ENCODE measurements around the gene TMCO6.
"Not testable (repeated sequence)": the region's sequence is repeated elsewhere in the genome, so short reads cannot be mapped to it uniquely, and the experiment has no call there.

TMCO6 gene

DNA sequence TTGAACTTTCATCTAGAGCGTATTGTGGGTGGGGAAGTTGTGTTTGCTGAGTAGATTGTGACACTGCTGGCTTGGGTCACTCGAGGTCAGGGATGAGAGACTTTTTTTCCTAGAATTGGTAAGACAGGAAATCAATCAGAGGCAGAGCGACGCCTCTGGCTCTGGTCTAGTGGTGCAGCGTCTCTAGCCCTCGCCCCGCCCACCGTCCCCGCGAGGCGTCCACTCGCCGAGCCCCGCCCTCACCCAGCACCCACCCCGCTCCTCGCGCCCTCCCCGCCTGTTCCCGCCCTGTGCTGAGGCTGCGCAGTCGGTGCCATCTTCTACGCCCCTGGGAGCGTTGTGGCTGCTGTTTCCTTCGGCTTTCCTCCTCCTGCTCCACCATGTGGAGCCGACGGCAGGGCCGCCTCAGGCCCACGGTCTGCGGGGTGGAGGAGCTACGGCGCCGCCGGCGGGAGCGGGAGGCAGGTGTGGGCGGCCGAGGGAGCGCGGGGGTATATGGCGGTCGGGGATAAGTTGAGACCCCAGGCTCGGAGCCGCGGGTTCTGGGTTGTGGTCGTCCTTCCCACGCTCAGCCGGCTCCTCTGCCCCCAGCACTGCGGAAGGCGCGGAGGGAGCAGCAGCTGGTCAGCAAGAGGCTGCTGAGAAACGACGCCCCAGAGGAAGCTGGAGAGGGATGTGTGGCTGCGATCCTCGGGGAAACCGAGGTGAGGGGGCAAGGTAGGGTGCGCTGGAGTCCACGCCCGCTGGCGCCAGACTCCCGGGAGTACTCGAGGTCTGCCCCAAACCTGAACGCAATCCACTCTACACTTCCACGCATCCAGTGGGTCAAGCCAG lies at the start of gene TMCO6:
TMCO6 (plus strand) TSS at position 304 of the 834 bp plus-strand sequence; CDS start at position 381, 77 bp downstream.
- DNase-seq = peak; percentile 91
- in situ Hi-C loops (cut with HindIII; ENCODE audit: low pct_ligation_motif_present, low pct_unique_long_range_greater_than_20kb, low sequenced_read_pairs) = no loop called here

DNA sequence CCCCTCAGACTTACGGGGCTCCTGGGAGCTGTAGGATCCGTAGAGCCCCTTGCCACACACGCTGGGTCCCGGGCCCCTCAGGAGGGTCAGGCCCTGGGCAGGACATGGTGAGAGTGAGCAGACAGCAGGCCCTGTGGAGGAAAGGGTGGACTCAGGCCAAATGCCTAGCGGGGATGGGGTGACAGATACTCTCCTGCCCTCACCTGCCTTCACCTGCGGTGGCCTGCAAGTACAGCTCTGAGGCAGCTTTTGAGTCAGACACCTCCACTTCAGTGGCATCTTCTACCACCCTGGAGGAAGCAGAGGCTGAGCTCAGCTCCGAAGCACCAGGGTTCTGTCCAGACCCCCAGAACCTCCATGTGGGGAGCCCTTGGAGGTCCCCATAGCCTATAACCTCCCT lies 48.4 kb upstream of the TMCO6 start:
- DNase-seq = no peak
- in situ Hi-C loops (cut with HindIII; ENCODE audit: low pct_ligation_motif_present, low pct_unique_long_range_greater_than_20kb, low sequenced_read_pairs) = no loop called here

DNA sequence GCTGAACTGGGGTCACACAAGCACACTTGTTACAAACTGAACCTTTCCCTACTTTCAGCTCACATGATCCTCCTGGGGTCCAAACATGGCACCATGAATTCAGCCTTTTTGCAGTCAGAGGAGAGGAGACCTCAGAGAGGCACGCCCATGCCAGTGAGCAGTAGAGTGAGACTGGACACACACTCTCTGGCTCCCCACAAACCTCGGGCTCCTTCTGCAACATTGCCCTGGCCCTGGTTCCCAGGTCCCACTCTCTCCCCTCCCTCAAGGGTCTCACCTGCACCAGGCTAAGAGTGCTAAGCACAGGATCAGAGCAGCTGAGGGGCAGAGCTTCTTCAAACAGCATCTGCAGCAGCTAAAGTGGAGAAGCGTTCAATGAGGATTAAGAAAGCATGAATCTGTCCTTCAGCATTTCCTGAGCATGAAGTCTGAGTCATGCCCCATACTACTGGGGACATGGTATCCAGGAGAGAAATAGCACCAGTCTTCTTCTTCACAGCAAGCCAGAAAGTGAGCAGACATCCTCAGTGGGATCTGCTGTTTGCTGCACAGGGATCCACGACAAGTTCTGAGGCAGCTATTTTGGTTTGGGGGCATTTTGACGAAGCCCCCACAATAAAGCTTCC lies 47.4 kb upstream of the TMCO6 start:
- in situ Hi-C loops (cut with HindIII; ENCODE audit: low pct_ligation_motif_present, low pct_unique_long_range_greater_than_20kb, low sequenced_read_pairs) = no loop called here
- no peak for DNase-seq

DNA sequence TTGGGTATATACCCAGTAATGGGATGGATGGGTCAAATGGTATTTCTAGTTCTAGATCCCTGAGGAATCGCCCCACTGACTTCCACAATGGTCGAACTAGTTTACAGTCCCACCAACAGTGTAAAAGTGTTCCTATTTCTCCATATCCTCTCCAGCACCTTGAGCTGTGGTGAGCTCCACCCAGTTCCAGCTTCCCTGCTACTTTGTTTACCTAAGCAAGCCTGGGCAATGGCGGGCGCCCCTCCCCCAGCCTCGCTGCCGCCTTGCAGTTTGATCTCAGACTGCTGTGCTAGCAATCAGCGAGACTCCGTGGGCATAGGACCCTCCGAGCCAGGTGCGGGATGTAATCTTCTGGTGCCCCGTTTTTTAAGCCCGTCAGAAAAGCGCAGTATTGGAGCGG lies 46.2 kb upstream of the TMCO6 start:
- in situ Hi-C loops (cut with HindIII; ENCODE audit: low pct_ligation_motif_present, low pct_unique_long_range_greater_than_20kb, low sequenced_read_pairs); DNase-seq: not testable (repeated sequence)

DNA sequence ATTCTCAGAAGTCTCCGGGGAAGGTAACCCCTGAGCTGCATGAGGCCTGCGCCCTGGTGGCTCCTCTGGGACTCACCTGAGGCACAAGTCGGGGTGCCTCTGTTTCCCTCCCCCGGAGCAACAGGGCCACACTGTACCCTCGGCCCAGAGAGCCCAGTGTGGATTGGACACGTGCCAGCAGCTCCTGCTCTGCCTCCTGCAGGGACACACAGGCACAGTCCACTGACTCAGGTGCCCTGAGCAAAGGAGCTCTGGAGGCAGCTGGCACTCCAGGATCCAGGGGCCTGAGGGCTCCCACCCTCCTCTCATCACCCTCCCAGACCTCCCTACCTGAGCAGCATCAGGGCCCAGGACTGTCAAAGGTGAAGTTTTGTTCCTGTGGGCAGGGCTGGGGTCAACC lies 45.1 kb upstream of the TMCO6 start:
- in situ Hi-C loops (cut with HindIII; ENCODE audit: low pct_ligation_motif_present, low pct_unique_long_range_greater_than_20kb, low sequenced_read_pairs) = no loop called here
- DNase-seq = no peak

DNA sequence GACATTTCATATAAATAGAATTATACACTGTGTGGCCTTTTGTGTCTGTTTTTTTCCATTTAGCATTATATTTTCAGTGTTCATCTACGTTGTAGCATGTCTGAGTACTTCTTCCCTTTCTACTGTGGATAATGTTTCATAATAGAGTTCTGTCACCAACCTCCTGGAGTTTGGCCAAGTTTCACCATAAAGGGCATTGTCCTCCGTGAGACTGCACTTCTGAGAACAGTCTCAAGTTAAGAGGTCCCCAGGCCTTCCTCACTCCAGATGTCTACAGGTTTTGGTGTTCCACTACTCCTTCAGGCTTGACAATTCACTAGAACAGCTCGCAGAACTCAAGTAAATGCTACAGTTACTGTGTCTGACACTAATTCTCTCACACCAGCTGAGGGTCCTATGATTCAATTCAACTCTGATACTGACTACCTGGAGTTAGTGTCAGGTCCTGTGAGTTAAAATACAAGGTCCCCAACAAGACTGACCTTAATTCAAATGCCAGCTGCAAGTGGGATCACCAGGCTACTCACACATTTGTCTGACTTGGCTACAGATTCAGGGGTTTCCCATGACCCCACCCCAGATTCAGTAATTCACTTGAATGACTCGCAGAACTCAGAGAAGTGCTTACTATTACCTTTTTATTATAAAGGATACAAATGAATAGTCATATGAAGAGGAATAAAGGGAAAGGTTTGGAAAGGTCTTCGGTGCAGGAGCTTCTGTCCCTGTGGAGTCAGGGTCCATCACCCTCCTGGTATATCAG lies 43.5 kb upstream of the TMCO6 start:
- in situ Hi-C loops (cut with HindIII; ENCODE audit: low pct_ligation_motif_present, low pct_unique_long_range_greater_than_20kb, low sequenced_read_pairs) = no loop called here
- no peak for DNase-seq

DNA sequence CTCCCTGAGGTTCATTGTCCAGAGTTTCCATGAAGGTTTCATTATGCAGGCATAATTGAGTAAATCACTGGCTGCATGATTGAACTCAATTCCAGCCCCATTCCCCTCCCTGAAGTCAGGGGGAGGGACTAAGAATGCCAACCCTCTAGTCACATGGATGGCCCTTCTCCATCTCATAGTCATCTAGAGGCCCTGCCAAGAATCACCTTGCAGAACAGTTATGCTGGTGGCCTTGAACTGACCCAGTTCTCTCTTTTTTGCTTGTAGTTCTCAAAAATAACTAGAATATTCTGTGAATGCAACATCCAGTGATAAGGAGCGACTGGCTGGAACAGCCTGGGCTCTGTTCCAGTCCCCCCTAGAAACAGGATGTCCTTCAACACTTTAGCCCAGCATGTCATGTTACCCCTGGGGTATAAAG lies 42.9 kb upstream of the TMCO6 start:
- no peak for DNase-seq
- in situ Hi-C loops (cut with HindIII; ENCODE audit: low pct_ligation_motif_present, low pct_unique_long_range_greater_than_20kb, low sequenced_read_pairs) = no loop called here

DNA sequence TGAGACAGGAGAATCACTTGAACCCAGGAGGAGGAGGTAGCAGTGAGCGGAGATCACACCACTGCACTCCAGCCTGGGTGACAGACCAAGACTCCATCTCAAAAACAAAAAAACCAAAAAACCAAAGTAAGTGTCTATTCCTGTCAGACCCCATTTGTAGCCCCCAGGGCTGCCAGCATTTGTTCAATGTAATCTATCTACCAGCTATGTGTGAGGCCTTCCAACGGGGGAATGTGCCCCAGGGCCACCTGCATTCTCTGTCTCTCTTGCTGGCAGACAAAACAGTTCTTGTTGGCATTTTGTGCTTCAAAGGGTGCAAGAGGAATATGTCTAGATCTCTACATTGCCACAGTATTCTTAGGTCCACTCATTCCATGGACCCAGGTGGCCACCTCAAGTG lies 40.4 kb upstream of the TMCO6 start:
- no peak for DNase-seq
- in situ Hi-C loops (cut with HindIII; ENCODE audit: low pct_ligation_motif_present, low pct_unique_long_range_greater_than_20kb, low sequenced_read_pairs) = no loop called here

DNA sequence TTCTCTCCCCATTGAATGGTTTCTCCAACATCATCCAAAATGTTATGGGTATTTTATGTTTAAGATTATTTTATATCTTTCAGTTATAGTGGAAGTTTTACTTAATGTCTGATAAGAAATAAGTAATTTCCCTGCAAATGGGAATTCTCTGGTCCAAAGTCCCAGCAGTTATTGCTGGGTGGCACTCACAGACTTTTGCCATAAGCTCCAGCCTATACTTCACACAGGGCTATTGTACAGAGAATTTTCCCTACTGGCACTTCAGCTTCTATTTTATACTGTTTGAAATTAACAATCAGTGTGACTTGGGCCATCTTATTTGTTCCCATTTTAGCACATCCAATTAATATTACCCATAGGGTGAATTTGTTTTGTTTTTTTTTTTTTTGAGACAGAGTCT lies 39.2 kb upstream of the TMCO6 start:
- in situ Hi-C loops (cut with HindIII; ENCODE audit: low pct_ligation_motif_present, low pct_unique_long_range_greater_than_20kb, low sequenced_read_pairs) = no loop called here
- no peak for DNase-seq

DNA sequence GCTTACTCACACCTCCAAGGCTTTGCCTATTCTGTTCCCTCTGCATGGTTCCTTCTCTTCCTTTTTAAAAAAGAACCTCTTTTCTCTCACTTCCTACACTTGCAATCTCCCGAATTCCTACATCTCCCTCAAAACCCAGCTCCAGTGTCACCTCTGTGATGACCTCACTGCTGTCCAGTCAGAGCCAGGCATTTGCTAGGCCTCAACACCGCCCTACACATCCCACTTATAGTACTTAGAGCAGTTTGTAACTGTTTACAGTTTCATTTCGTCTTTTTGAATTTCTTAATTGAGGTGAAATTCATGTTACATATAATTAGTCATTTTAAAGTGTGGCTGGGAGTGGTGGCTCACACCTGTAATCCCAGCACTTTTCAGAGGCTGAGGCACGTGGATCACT lies 37.1 kb upstream of the TMCO6 start:
- in situ Hi-C loops (cut with HindIII; ENCODE audit: low pct_ligation_motif_present, low pct_unique_long_range_greater_than_20kb, low sequenced_read_pairs) = no loop called here
- no peak for DNase-seq

DNA sequence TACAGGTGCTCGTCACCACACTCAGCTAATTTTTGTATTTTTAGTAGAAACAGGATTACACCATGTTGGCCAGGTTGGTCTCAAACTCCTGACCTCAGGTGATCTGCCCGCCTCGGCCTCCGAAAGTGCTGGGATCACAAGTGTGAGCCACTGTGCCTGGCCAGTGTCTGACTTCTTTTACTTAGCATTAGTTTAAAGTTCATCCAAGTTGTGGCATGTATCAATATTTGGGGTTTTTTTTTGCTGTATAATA lies 35.9 kb upstream of the TMCO6 start:
- in situ Hi-C loops (cut with HindIII; ENCODE audit: low pct_ligation_motif_present, low pct_unique_long_range_greater_than_20kb, low sequenced_read_pairs); DNase-seq: not testable (repeated sequence)

DNA sequence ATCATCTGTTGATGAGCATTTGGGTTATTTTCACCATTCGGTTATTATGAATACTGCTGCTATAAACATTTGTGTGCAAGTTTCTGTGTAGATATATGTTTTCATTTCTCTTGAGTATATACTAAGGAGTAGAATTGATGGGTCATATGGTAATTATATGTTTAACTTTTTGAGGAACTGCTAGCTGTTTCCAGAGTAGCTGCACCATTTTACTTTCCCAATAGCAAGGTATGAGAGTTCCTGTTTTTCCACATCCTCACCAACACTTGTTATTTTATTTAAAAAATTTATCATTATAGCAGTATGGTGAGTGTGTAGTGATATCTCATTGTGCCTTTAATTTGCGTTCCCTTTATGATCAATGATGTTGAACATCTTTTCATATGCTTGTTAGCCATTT lies 35.5 kb upstream of the TMCO6 start:
- in situ Hi-C loops (cut with HindIII; ENCODE audit: low pct_ligation_motif_present, low pct_unique_long_range_greater_than_20kb, low sequenced_read_pairs) = no loop called here
- DNase-seq = no peak

DNA sequence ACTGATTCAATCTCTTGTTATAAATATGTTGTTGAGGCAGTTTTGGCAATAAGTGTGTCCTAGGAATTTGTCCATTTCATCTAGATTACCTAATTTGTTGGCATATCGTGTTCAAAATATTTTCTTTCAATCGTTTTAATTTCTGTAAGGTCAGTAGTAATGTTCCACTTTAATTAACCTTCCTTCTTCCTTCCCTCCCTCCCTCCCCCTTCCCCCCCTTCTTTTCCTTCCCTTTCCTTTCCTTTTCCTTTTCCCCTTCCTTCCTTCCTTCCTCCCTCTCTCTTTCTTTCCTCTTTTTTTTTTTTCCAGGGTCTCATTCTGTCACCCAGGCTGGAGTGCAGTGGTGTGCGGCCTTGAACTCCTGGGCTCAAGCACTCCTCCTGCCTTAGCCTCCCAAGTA lies 33.4 kb upstream of the TMCO6 start:
- no peak for DNase-seq
- in situ Hi-C loops (cut with HindIII; ENCODE audit: low pct_ligation_motif_present, low pct_unique_long_range_greater_than_20kb, low sequenced_read_pairs) = no loop called here

DNA sequence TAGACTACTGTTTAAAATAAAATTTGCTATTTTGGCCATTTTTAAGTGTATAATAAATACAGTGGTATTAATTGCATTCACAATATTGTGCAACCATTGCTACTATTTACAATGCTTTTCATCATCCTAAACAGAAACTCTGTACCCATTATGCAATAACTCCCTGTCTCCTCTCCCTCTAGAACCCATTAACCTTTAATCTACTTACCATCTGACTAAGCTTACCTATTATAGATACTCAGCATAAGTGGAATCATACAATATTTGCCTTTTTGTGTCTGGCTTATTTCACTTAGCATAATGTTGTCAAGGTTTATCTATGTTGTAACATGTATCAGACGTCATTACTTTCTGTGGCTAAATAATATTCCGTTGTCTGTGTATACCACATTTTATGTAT lies 32.2 kb upstream of the TMCO6 start:
- DNase-seq = no peak
- in situ Hi-C loops (cut with HindIII; ENCODE audit: low pct_ligation_motif_present, low pct_unique_long_range_greater_than_20kb, low sequenced_read_pairs) = no loop called here

DNA sequence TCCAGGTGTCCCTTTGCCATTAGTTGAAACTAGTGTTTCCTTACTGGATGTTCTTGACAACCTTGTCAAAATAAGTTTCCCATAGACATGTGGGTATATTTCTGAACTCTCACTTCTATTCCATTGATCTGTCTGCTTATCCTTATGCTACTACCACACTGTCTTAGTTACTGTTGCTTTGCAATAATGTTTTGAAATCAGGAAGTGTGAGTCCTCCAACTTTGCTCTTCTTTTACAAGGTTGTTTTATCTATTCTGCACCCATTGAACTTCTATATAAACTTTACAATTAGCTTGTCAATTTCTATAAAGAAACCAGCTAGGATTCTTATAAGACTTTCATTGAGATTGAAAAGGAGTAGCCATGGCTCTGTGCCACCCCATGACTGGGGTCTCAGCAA lies 30.5 kb upstream of the TMCO6 start:
- in situ Hi-C loops (cut with HindIII; ENCODE audit: low pct_ligation_motif_present, low pct_unique_long_range_greater_than_20kb, low sequenced_read_pairs) = no loop called here
- DNase-seq = no peak

DNA sequence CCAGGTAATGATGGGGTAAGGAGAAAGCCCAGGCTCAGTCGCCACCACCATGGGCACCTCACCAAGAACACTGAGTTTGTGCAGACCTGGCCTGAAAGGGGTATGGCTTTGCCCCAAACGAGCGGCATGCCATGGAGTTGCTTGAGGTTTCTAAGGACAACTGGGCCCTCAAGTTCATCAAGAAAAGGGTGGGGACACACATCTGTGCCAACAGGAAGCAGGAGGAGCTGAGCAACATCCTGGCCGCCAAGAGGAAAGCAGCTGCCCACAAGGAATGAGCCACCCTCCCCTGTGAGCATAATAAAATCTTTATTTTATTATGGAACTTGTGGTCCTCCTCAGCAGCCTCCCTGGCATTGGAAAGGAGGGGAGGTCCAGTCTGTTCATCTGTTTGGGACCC lies 30.1 kb upstream of the TMCO6 start:
- no peak for DNase-seq
- in situ Hi-C loops (cut with HindIII; ENCODE audit: low pct_ligation_motif_present, low pct_unique_long_range_greater_than_20kb, low sequenced_read_pairs) = no loop called here

DNA sequence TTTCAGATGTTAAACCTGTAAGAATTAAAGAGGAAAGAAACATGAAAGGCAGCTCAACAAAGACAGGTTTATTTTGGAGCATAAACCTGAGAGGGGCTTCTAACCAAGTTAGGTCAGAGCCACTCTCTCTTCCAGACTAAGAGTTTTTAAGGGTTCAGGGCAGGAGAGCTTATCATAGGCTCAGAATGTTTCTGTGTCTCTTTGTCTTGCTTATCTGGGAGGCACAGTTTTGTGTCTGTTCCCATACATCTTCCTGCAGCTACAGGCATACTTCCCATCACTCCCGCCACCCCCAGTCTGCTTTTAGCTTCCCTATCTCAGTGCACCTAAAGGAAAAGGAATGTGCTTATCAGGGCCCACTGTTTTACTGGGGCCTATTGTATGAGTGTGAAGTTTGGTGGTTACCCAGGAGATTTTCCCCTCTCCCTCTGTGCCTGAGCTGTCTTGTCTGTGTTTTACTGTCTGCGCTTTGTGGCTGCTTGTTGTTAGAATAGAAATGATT lies 28.2 kb upstream of the TMCO6 start:
- DNase-seq = no peak
- in situ Hi-C loops (cut with HindIII; ENCODE audit: low pct_ligation_motif_present, low pct_unique_long_range_greater_than_20kb, low sequenced_read_pairs) = no loop called here

DNA sequence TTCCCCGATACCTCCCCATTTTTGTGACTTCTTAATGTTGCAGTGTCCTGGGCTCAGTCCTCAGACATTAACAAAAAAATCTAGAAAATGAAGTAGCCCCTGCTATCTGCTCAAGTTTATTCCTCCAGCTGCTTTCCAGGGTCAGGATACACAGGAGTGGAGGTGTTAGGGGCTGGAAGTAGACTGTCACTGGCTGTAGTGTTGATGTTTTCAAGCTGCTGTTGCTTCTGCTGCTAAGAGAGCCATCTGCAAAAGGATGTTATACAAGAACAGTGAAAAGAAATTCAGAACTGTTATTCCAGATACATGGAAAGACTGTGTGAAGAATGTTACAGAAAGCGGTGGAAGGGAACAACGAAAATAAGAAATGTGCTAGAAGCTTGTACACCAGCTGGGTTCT lies 16.9 kb upstream of the TMCO6 start:
- no peak for DNase-seq

DNA sequence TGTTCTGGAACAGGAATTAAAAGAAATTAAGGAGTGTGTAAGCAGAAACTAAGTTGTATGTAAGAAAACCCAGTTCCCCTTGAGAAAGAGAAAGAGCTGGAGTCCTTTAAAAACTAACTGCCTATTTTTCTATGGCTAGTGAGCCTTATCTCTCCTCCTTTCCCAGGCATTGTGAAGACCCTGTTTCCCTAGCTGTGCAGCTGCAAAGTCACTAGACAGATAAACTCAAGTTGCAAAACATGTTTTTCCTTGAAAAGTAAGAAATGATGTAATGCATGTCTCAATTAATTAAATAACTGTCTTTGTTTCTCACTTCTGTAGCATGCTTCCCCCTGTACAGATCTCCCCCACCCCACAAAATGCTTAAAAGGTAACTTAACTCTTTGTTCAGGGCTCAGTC lies 16.2 kb upstream of the TMCO6 start:
- DNase-seq; in situ Hi-C loops (cut with HindIII; ENCODE audit: low pct_ligation_motif_present, low pct_unique_long_range_greater_than_20kb, low sequenced_read_pairs): not testable (repeated sequence)

More for the DNA sequence above, 16.9 kb upstream of the TMCO6 start:
- in situ Hi-C loops (cut with HindIII; ENCODE audit: low pct_ligation_motif_present, low pct_unique_long_range_greater_than_20kb, low sequenced_read_pairs) = no loop called here

Measured in ACHN (cell line).